ENCODE measurements around the gene CCDC60.

CCDC60 gene

GRCh38 chr12:119334430-119335170, at the start of gene CCDC60:
Gene CCDC60, plus strand, starts transcription at chr12:119334729. Its CDS starts 448 bp downstream, at chr12:119335177.
- no peak for DNase-seq (ENCODE audit: low spot score)

- DNase-seq (ENCODE audit: low spot score): no peak
Measured at GRCh38 chr12:119288576-119288975, 46.0 kb upstream of the CCDC60 start.

- no peak for DNase-seq (ENCODE audit: low spot score)
Measured at GRCh38 chr12:119292893-119293630, 41.5 kb upstream of the CCDC60 start.

GRCh38 chr12:119294211-119294610, 40.3 kb upstream of the CCDC60 start:
- DNase-seq (ENCODE audit: low spot score): no peak

GRCh38 chr12:119296535-119296934, 38.0 kb upstream of the CCDC60 start:
- no peak for DNase-seq (ENCODE audit: low spot score)

GRCh38 chr12:119299130-119299529, 35.4 kb upstream of the CCDC60 start:
- DNase-seq (ENCODE audit: low spot score): no peak

GRCh38 chr12:119301379-119301778, 33.1 kb upstream of the CCDC60 start:
- no peak for DNase-seq (ENCODE audit: low spot score)

GRCh38 chr12:119302451-119303080, 32.0 kb upstream of the CCDC60 start:
- no peak for DNase-seq (ENCODE audit: low spot score)

GRCh38 chr12:119306593-119306992, 27.9 kb upstream of the CCDC60 start:
- DNase-seq (ENCODE audit: low spot score): no peak

- DNase-seq (ENCODE audit: low spot score): no peak
Measured at GRCh38 chr12:119307747-119308146, 26.8 kb upstream of the CCDC60 start.

GRCh38 chr12:119308708-119309456, 25.6 kb upstream of the CCDC60 start:
- DNase-seq (ENCODE audit: low spot score): no peak

- DNase-seq (ENCODE audit: low spot score): no peak
Measured at GRCh38 chr12:119311878-119312277, 22.7 kb upstream of the CCDC60 start.

- DNase-seq (ENCODE audit: low spot score): no peak
Measured at GRCh38 chr12:119312904-119313303, 21.6 kb upstream of the CCDC60 start.

- DNase-seq (ENCODE audit: low spot score): no peak
Measured at GRCh38 chr12:119314290-119314689, 20.2 kb upstream of the CCDC60 start.

GRCh38 chr12:119319638-119320037, 14.9 kb upstream of the CCDC60 start:
- DNase-seq (ENCODE audit: low spot score): no peak

GRCh38 chr12:119320678-119321077, 13.9 kb upstream of the CCDC60 start:
- DNase-seq (ENCODE audit: low spot score): no peak

- no peak for DNase-seq (ENCODE audit: low spot score)
Measured at GRCh38 chr12:119322301-119322723, 12.2 kb upstream of the CCDC60 start.

- no peak for DNase-seq (ENCODE audit: low spot score)
Measured at GRCh38 chr12:119325813-119326212, 8.7 kb upstream of the CCDC60 start.

GRCh38 chr12:119326341-119326740, 8.2 kb upstream of the CCDC60 start:
- no peak for DNase-seq (ENCODE audit: low spot score)

GRCh38 chr12:119327471-119327870, 7.1 kb upstream of the CCDC60 start:
- no peak for DNase-seq (ENCODE audit: low spot score)

GRCh38 chr12:119328111-119328510, 6.4 kb upstream of the CCDC60 start:
- no peak for DNase-seq (ENCODE audit: low spot score)

All from CD4-positive, alpha-beta T cell treated with Interleukin-15 for 4 hours (primary cell).